ENCODE data around the gene CCDC30.

GRCh38 chr1:42618866-42619265, 155.8 kb downstream of the CCDC30 start:
- TF ChIP-seq POLR2AphosphoS5 (IDR thresholded peaks at IDR 0.05; ENCODE audit: low read depth, low read length): no peak
- TF ChIP-seq REST (IDR thresholded peaks at IDR 0.05; ENCODE audit: insufficient read depth in 1 of 2, low read depth in 2 of 2, low read length in 1 of 2): no peak

Measured in Panc1 (cell line).